Fibroblast of lung (primary cell): ENCODE results near the gene KRT80. TPM values are rescaled to one million over a fixed set of nuclear protein-coding genes. Genes with fewer than 3 reads are reported as not detected.

Experiments
- DNase-seq, 2 donors: peaks; one replicate each; pipeline versions ENCODE4 v3.0.0 to v3.0.0-alpha.2; 2010; ENCODE audit warnings: low read depth in 2 of 2
- H2AFZ ChIP-seq: 2 replicates; pipeline ENCODE4 v1.5.1; 2012; ENCODE audit warnings: low read length, control low read depth, inconsistent platforms
- H3K27ac ChIP-seq: 2 replicates; pipeline ENCODE4 v1.5.1; 2011; ENCODE audit warnings: low read length, control low read depth; ENCODE audit not compliant: insufficient read depth
- H3K27me3 ChIP-seq: 2 replicates; pipeline ENCODE4 v1.5.1; 2011; ENCODE audit warnings: mild to moderate bottlenecking, low read length; ENCODE audit not compliant: control insufficient read depth, insufficient read depth
- H3K36me3 ChIP-seq: 2 replicates; pipeline ENCODE4 v1.5.1; 2011; ENCODE audit warnings: low read length; ENCODE audit not compliant: control insufficient read depth, insufficient read depth
- H3K4me1 ChIP-seq: 2 replicates; pipeline ENCODE4 v1.5.1; 2011; ENCODE audit warnings: low read length; ENCODE audit not compliant: control insufficient read depth, insufficient read depth; ENCODE audit errors: extremely low read depth
- H3K4me2 ChIP-seq: 2 replicates; pipeline ENCODE4 v1.5.1; 2011; ENCODE audit warnings: low read length, control low read depth; ENCODE audit not compliant: insufficient read depth; ENCODE audit errors: extremely low read depth
- H3K4me3 ChIP-seq, 4 experiments: fragments of 200-600 bp in 1 of 4; sonication (generic) in 1 of 4; replicated peaks in 1 of 4; 2 replicates each; pipeline ENCODE4 v1.5.1; 2011 to 2016; ENCODE audit warnings: low read length in 4 of 4, low read depth in 3 of 4, mild to moderate bottlenecking in 3 of 4, control low read depth in 2 of 4, inconsistent platforms in 1 of 4, mixed read lengths in 1 of 4; ENCODE audit not compliant: insufficient read depth in 1 of 4; ENCODE audit errors: control extremely low read depth in 1 of 4
- H3K79me2 ChIP-seq: 2 replicates; pipeline ENCODE4 v1.5.1; 2012; ENCODE audit warnings: mild to moderate bottlenecking, low read length, inconsistent platforms; ENCODE audit not compliant: control insufficient read depth, insufficient read depth
- H3K9ac ChIP-seq: 2 replicates; pipeline ENCODE4 v1.5.1; 2011; ENCODE audit warnings: mild to moderate bottlenecking, low read length, control low read depth; ENCODE audit not compliant: insufficient read depth
- H3K9me3 ChIP-seq: 2 replicates; pipeline ENCODE4 v1.5.1; 2012; ENCODE audit warnings: low read depth, low read length; ENCODE audit not compliant: control insufficient read depth, insufficient read depth
- H4K20me1 ChIP-seq: 2 replicates; pipeline ENCODE4 v1.5.1; 2011; ENCODE audit warnings: low read length; ENCODE audit not compliant: control insufficient read depth, insufficient read depth; ENCODE audit errors: extremely low read depth
- CTCF ChIP-seq, 2 donors: IDR thresholded peaks in 1 of 2; conservative IDR thresholded peaks in 1 of 2; 1 replicate in 1 of 2; 2 replicates in 1 of 2; pipeline ENCODE4 v1.5.1; 2011 to 2012; ENCODE audit warnings: low read length in 2 of 2, control low read depth in 1 of 2, inconsistent platforms in 1 of 2, low read depth in 1 of 2, mild to moderate bottlenecking in 1 of 2
- EZH2 ChIP-seq: IDR thresholded peaks from 2 replicates; pipeline ENCODE4 v1.5.1; 2012; ENCODE audit warnings: low read length, control low read depth, mild to moderate bottlenecking; ENCODE audit errors: missing control alignments
- polyA plus RNA-seq, 2 donors: library from polyadenylated mRNA; depleted of rRNA in 1 of 2; stranded (reverse) in 1 of 2; unstranded in 1 of 2; fragments of >200 nt; gene quantifications; 2 replicates each; pipeline ENCODE4 v1.2.1, GENCODE V29; 2011 to 2012; ENCODE audit warnings: missing spikeins in 1 of 2
- total RNA-seq: library from RNA; depleted of rRNA; stranded (reverse); fragments of >200 nt; gene quantifications from 2 replicates; pipeline ENCODE4 v1.2.1, GENCODE V29; 2014

KRT80 gene
- total and polyA plus RNA-seq, 2 donors (not counting 1 experiment from before 2014, with no cell fraction given), result 0.17 to 1.0 TPM

- Histone ChIP-seq H3K4me3 (no peak overlapping the region), H3K4me2 (no peak overlapping the region), H3K79me2 (no peaks in the 10 kb centered on the region), H3K4me1 (peaks cover 20% of the 10 kb centered on the region), H3K36me3 (no peaks in the 10 kb centered on the region), H4K20me1 (no peaks in the 10 kb centered on the region), H3K9ac (no peak overlapping the region), H3K9me3 (no peaks in the 10 kb centered on the region), H2AFZ (no peak overlapping the region), H3K27me3 (no peaks in the 10 kb centered on the region), H3K27ac (no peak overlapping the region)
- DNase-seq, result no peak
- no peak for TF ChIP-seq EZH2
- no peak for TF ChIP-seq CTCF (conservative IDR thresholded peaks at IDR 0.05 in 1 of 2, IDR thresholded peaks at IDR 0.05 in 1 of 2; ENCODE audit: low read depth in 1 of 2, low read length in 2 of 2)
These were observed 15.3 kb upstream of the KRT80 start for GRCh38 chr12:52207106-52207505.

GRCh38 chr12:52206304-52207040 is 14.7 kb upstream of the KRT80 start:
- H3K9me3 ChIP-seq, result no peaks in the 10 kb centered on the region
- H3K4me1 ChIP-seq, result peaks cover 20% of the 10 kb centered on the region
- no peak for DNase-seq
- no peaks in the 10 kb centered on the region for H3K79me2 ChIP-seq
- H3K36me3 ChIP-seq, result no peaks in the 10 kb centered on the region
- no peak overlapping the region for H3K4me3 ChIP-seq
- TF ChIP-seq EZH2, result no peak
- no peak for TF ChIP-seq CTCF (conservative IDR thresholded peaks at IDR 0.05 in 1 of 2, IDR thresholded peaks at IDR 0.05 in 1 of 2; ENCODE audit: low read depth in 1 of 2, low read length in 2 of 2)
- no peak overlapping the region for H3K27ac ChIP-seq
- H4K20me1 ChIP-seq, result no peaks in the 10 kb centered on the region
- H3K9ac ChIP-seq, result no peak overlapping the region
- H2AFZ ChIP-seq, result no peak overlapping the region
- no peaks in the 10 kb centered on the region for H3K27me3 ChIP-seq
- no peak overlapping the region for H3K4me2 ChIP-seq

DNA sequence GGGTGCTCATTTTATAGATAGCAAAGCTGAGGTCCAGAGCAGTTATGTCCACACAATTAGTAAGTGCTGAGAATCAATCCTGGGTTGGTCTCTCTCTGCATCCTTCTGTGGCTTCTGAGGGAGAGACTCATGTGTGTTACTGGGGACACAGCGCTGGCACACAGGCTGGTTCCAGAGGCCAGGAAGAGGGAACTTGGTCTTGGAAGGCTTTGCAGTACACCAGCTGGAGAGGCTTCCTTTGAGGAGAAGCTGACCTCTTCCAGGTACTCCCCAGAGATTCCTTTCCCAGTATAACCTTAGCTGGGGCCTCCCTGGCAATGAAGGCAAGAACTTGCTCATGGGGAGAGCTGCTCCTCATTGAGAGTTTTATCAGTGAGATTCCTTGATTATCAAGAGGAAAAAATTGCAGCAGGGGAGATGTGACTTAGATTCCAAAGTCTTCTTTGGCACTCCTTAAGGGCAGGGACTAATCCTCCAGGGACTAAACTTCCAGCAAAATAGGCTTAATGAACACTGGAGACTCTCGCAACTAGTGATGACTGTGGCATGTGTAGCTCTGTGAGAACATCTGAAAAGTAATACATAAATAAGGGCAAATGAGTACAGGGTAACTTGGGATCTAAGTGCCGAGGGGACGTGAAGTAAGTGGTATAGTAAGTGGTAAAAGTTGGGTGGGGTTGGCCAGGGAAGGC is 13.9 kb upstream of the KRT80 start:
- DNase-seq, result no peak
- no peak overlapping the region for H3K27ac ChIP-seq
- H3K4me3 ChIP-seq, result no peak overlapping the region
- TF ChIP-seq CTCF (conservative IDR thresholded peaks at IDR 0.05 in 1 of 2, IDR thresholded peaks at IDR 0.05 in 1 of 2; ENCODE audit: low read depth in 1 of 2, low read length in 2 of 2), result no peak
- no peak for TF ChIP-seq EZH2
- no peaks in the 10 kb centered on the region for H3K79me2 ChIP-seq
- H3K9ac ChIP-seq, result no peak overlapping the region
- H3K4me1 ChIP-seq, result peaks cover 20% of the 10 kb centered on the region
- H3K36me3 ChIP-seq, result no peaks in the 10 kb centered on the region
- no peaks in the 10 kb centered on the region for H3K9me3 ChIP-seq
- H3K27me3 ChIP-seq, result no peaks in the 10 kb centered on the region
- no peak overlapping the region for H2AFZ ChIP-seq
- no peaks in the 10 kb centered on the region for H4K20me1 ChIP-seq
- H3K4me2 ChIP-seq, result no peak overlapping the region
